Panc1 (cell line): Measurements from ENCODE around the gene CEACAM16. TPM values are rescaled to one million over a fixed set of nuclear protein-coding genes. Genes with fewer than 3 reads are reported as not detected.
A peak's percentile ranks its signal among the peaks of the same experiment; 100 is the strongest.

ENCODE experiments used
- ATAC-seq: fragments of 200-7000 bp; cut with Tn5 transposase; 2 replicates; pipeline ENCODE4 v1.9.1; 2020; ENCODE audit warnings: mild to moderate bottlenecking, moderate library complexity
- BruUV-seq: library from RNA; stranded (reverse); fragments of 400-500 nt; replicated peaks from 2 replicates; lab custom pipeline; 2021; lab: Mats Ljungman, UMichigan
- CTCF ChIA-PET: fragments of 300-600 bp; sonication (Branson Sonifier 250); formaldehyde crosslinking; loops from one replicate; lab custom pipeline; 2022; ENCODE audit warnings: antibody characterized with exemption; lab: Charles Lee
- POLR2A ChIA-PET: fragments of 300-600 bp; sonication (Branson Sonifier 250); formaldehyde crosslinking; loops from one replicate; lab custom pipeline; 2022; ENCODE audit warnings: antibody characterized with exemption; lab: Charles Lee
- DNase-seq: peaks from one replicate; pipeline ENCODE4 v3.0.0-alpha.2; 2010; ENCODE audit warnings: low read depth, low spot score
- H3K27ac ChIP-seq: 2 replicates; pipeline ENCODE4 v1.5.1; 2011; ENCODE audit warnings: mild to moderate bottlenecking, low read length, inconsistent platforms
- H3K27me3 ChIP-seq: fragments of 200-500 bp; sonication (Bioruptor generic); 2 replicates; pipeline ENCODE4 v1.6.0; 2014; ENCODE audit warnings: low read length, inconsistent platforms; ENCODE audit not compliant: control insufficient read depth, insufficient read depth
- H3K36me3 ChIP-seq: fragments of 200-500 bp; sonication (Bioruptor generic); 2 replicates; pipeline ENCODE4 v1.5.1; 2014; ENCODE audit warnings: inconsistent platforms, mild to moderate bottlenecking, low read length, moderate library complexity; ENCODE audit not compliant: control insufficient read depth, insufficient read depth
- H3K4me1 ChIP-seq: 2 replicates; pipeline ENCODE4 v1.5.1; 2011; ENCODE audit warnings: inconsistent platforms, mild to moderate bottlenecking, low read length, moderate library complexity; ENCODE audit not compliant: control insufficient read depth, insufficient read depth
- H3K4me3 ChIP-seq, 2 experiments: 2 replicates each; pipeline ENCODE4 v1.5.1; 2011 to 2012; ENCODE audit warnings: low read depth in 2 of 2, low read length in 2 of 2, mild to moderate bottlenecking in 2 of 2, inconsistent platforms in 1 of 2, moderate library complexity in 1 of 2
- H3K9me3 ChIP-seq: fragments of 200-500 bp; sonication (Bioruptor generic); 2 replicates; pipeline ENCODE4 v1.5.1; 2014; ENCODE audit warnings: low read depth, mild to moderate bottlenecking, inconsistent platforms, low read length, moderate library complexity; ENCODE audit not compliant: control insufficient read depth, insufficient read depth
- CTCF ChIP-seq: fragments of 450-650 bp; IDR thresholded peaks from 2 replicates; pipeline ENCODE4 v1.5.1; 2017; ENCODE audit warnings: mild to moderate bottlenecking
- POLR2AphosphoS5 ChIP-seq: IDR thresholded peaks from 2 replicates; pipeline ENCODE4 v1.6.1; 2012; ENCODE audit warnings: mild to moderate bottlenecking, low read depth, low read length, moderate library complexity
- SIN3A ChIP-seq: IDR thresholded peaks from 2 replicates; pipeline ENCODE4 v1.6.1; 2012; ENCODE audit warnings: low read depth, mild to moderate bottlenecking, low read length, moderate library complexity, borderline replicate concordance; ENCODE audit not compliant: insufficient read depth
- TCF7L2 ChIP-seq: IDR thresholded peaks from 2 replicates; pipeline ENCODE4 v1.6.1; 2011; ENCODE audit warnings: mild to moderate bottlenecking, low read depth, low read length, inconsistent platforms
- in situ Hi-C: cut with HindIII; loops from 2 replicates; pipeline ENCODE4 v1.10.0; 2016; ENCODE audit warnings: low sequenced_read_pairs, low pct_unique_long_range_greater_than_20kb
- intact Hi-C: fragments of 100-400 bp; cut with micrococcal nuclease; formaldehyde crosslinking; loops from one replicate; pipeline ENCODE4 v1.10.0; 2022; ENCODE audit not compliant: unreplicated experiment
- total RNA-seq: library from RNA; stranded (reverse); gene quantifications from one replicate; pipeline ENCODE4 v1.2.1, GENCODE V29; 2021; ENCODE audit not compliant: unreplicated experiment
- TF ChIP-seq, protein P1 (sequence below), 2 experiments: IDR thresholded peaks; 2 replicates each; pipeline ENCODE4 v1.6.1; 2011 to 2012; ENCODE audit warnings: low read depth in 2 of 2, control low read depth in 1 of 2, low read length in 1 of 2, mild to moderate bottlenecking in 1 of 2, moderate library complexity in 1 of 2; ENCODE audit not compliant: insufficient read depth in 1 of 2

Gene CEACAM16
- total RNA-seq, 1 experiment from 2014 or later = not detected

GRCh38 chr19:44726465-44726864 is 27.5 kb downstream of the CEACAM16 start:
- POLR2A ChIA-PET = no interaction called here
- Histone ChIP-seq H3K4me3 (no peak overlapping the region), H3K9me3 (no peaks in the 10 kb centered on the region), H3K27me3 (no peaks in the 10 kb centered on the region), H3K4me1 (peaks cover 34% of the 10 kb centered on the region), H3K36me3 (no peaks in the 10 kb centered on the region), H3K27ac (peak overlapping the region; percentile 63; the same call in 1 of the 2 replicates)
- no peak for TF ChIP-seq CTCF
- TF ChIP-seq, protein P1, sequence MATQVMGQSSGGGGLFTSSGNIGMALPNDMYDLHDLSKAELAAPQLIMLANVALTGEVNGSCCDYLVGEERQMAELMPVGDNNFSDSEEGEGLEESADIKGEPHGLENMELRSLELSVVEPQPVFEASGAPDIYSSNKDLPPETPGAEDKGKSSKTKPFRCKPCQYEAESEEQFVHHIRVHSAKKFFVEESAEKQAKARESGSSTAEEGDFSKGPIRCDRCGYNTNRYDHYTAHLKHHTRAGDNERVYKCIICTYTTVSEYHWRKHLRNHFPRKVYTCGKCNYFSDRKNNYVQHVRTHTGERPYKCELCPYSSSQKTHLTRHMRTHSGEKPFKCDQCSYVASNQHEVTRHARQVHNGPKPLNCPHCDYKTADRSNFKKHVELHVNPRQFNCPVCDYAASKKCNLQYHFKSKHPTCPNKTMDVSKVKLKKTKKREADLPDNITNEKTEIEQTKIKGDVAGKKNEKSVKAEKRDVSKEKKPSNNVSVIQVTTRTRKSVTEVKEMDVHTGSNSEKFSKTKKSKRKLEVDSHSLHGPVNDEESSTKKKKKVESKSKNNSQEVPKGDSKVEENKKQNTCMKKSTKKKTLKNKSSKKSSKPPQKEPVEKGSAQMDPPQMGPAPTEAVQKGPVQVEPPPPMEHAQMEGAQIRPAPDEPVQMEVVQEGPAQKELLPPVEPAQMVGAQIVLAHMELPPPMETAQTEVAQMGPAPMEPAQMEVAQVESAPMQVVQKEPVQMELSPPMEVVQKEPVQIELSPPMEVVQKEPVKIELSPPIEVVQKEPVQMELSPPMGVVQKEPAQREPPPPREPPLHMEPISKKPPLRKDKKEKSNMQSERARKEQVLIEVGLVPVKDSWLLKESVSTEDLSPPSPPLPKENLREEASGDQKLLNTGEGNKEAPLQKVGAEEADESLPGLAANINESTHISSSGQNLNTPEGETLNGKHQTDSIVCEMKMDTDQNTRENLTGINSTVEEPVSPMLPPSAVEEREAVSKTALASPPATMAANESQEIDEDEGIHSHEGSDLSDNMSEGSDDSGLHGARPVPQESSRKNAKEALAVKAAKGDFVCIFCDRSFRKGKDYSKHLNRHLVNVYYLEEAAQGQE (IDR thresholded peaks at IDR 0.05; ENCODE audit: insufficient read depth in 1 of 2, low read depth in 2 of 2, low read length in 1 of 2) = no peak
- no peak for TF ChIP-seq SIN3A
- no peak for TF ChIP-seq TCF7L2
- TF ChIP-seq POLR2AphosphoS5 = no peak
- no TSS peak for BruUV-seq
- ATAC-seq = no peak
- no peak for DNase-seq
- intact Hi-C loops (no loop called here), in situ Hi-C loops (no loop called here)
- CTCF ChIA-PET = interaction anchor here (0.7 to 1.4 kb wide), 3 partner anchors 16 to 19 kb away, joined by 4 to 14 read pairs (median 6); no protein-coding TSS in a partner anchor

- no peak for ATAC-seq
- Histone ChIP-seq H3K4me1 (peaks cover 23% of the 10 kb centered on the region), H3K36me3 (no peaks in the 10 kb centered on the region), H3K9me3 (no peaks in the 10 kb centered on the region), H3K4me3 (no peak overlapping the region), H3K27me3 (no peaks in the 10 kb centered on the region), H3K27ac (peak overlapping the region; percentile 67)
- in situ Hi-C loops = no loop called here
- TF ChIP-seq SIN3A = no peak
- TF ChIP-seq, protein P1 (IDR thresholded peaks at IDR 0.05; ENCODE audit: insufficient read depth in 1 of 2, low read depth in 2 of 2, low read length in 1 of 2) = no peak
- TF ChIP-seq POLR2AphosphoS5 = no peak
- no peak for TF ChIP-seq TCF7L2
- no peak for TF ChIP-seq CTCF
- POLR2A ChIA-PET = no interaction called here
- CTCF ChIA-PET = no interaction called here
- no TSS peak for BruUV-seq
- intact Hi-C loops = no loop called here
- DNase-seq = no peak
Observed at GRCh38 chr19:44728178-44728577, 29.2 kb downstream of the CEACAM16 start.
